ENCODE data around the gene MRPL45.
A peak's percentile ranks its signal among the peaks of the same experiment; 100 is the strongest.

Gene MRPL45

DNA sequence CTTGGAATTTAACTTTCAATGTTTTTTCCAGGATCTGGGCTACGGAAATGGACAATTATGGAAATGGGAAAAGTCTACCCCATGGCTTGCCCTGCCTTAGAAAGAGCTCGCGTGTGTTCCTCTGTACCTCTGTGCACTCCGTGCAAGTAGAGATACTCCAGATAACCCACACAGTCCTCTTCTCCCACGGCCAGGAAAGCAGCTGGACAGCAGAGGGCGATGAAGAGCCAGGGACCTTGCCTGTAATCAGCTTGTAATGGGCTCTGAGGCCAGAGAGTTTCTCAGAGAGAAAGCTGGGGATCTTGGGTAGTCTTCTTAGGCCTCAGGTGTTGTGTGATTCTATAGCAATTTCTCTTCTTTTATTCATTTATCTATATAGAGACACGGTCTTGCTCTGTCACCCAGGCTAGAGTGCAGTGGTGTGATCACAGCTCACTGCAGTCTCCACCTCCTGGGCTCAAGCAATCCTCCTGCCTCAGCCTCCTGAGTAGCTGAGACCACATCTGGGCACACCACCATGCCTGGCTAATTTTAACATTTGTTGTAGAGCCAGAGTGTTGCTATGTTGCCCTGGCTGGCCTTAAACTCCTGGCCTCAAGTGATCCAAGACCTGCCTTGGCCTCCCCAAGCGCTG, 52.2 kb downstream of the MRPL45 start:
- peak; percentile 85 for DNase-seq

DNA sequence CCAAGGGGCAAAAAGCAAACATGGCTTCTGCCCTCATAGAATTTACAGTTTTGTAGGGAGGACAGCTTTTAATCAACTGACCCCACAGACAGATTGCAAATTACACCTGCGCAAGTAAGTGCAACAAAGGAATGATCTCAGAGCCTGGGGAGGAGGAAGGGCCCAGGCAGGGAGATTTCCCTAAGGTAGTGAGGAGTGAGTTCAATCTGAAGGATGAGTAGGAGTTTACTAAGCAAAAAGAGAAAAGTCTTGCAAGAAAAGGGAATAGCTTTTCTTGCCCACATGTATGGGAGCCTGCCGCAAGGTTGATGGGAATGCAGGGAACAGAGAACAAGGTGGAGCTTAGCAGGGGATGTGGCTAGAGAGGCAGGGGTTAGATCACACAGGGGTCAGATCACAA, 53.1 kb downstream of the MRPL45 start:
- no peak for DNase-seq

DNA sequence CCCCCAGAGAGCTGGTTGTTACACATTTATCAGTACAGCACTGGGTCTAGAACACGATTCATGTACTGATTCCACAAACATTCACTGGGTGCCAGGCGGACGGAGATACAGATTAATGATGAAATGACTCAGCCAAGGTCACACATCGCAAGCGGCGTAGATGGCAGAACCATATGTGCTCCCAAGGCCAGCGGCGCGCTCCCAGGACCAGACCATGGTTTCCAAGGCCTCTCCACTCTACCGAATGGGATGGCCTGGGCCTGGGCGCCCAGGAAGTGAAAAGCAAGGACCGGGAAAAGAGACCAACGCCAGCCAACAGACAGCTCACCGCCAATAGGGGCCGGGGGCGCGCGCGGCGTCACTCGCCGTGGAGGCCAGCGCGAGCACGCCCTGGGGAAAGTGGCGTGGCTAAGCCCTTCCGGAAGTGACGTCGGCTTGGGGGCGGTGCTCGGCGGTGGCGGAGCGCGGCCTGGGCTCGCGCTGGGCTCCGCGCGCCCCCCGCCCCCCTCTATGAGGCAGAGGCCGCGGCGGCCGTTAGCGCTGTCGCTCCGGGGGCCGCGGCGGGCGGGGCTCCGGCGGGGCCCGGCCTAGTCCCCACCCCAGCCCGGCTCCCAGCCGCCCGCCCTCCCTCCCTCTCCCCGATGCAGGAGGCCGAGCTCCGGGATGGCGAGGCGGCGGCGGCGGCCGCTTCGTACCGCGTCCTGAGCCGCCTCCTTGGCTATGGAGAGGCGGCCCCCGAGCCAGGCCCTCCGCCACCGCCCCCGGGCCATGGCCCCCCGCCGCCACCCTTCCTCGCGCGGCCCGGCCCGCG, 54.6 kb downstream of the MRPL45 start, which contains the start of gene SOCS7:
Gene SOCS7 (plus strand): TSS at position 433 of the 811 bp plus-strand sequence. CDS start 209 bp downstream, at position 642.
- DNase-seq, result peak; percentile 92

DNA sequence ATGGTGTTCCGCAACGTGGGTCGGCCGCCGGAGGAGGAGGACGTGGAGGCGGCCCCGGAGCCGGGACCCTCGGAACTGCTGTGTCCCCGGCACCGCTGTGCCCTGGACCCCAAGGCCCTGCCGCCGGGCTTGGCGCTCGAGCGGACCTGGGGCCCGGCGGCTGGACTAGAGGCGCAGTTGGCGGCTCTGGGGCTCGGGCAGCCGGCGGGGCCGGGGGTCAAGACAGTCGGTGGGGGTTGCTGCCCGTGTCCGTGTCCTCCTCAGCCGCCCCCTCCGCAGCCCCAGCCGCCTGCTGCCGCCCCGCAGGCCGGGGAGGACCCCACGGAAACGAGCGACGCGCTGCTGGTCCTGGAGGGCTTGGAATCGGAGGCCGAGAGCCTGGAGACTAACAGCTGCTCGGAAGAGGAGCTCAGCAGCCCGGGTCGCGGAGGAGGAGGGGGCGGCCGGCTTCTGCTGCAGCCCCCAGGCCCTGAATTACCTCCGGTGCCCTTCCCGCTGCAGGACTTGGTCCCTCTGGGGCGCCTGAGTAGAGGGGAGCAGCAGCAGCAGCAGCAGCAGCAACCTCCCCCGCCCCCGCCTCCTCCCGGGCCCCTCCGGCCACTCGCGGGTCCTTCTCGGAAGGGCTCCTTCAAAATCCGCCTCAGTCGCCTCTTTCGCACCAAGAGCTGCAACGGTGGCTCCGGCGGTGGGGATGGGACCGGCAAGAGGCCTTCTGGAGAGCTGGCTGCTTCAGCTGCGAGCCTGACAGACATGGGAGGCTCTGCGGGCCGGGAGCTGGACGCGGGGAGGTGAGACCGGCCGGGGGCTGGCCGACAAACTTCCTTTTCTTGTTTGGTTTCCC, 55.5 kb downstream of the MRPL45 start:
- peak; percentile 12 for DNase-seq

DNA sequence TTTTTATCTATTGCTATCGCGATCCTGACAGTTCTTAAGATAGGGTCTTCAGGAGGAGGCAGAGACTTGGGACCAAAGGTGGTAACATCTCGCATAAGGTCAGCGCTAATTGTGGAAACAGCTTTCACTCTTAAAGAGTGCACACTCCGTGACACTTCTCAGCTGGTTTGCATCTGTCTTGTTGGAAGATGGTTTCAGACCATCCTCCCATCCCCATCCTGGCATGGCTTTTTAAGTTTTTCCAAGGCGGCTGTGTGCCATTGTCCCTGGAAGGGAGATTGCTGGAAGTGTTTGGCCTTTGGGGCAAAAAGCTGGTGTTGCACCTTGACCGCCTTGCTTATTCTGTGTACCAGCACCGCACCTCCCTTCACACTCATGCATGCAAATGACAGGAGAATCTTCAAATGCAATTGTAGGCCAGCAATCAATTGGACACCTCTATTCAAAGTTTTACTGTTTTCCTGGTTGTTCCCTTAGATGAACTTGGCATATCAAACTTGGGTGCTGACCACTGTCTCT, 56.2 kb downstream of the MRPL45 start:
- DNase-seq, result no peak

DNA sequence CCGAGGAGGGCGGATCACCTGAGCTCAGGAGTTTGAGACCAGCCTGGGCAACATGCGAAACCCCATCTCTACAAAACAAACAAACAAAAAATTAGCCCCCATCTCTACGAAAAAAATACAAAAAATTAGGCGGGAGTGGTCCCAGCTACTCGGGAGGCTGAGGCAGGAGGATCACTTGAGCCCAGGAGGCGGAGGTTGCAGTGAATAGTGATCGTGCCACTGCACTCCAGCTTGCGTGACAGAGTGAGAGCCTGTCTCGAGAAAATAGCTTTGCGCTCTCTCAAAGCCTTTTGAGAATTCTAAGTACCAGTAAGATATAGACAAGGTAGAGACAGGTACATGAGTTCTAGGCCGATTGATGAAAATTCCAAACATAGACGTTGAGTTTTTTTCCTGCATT, 56.7 kb downstream of the MRPL45 start:
- no peak for DNase-seq

DNA sequence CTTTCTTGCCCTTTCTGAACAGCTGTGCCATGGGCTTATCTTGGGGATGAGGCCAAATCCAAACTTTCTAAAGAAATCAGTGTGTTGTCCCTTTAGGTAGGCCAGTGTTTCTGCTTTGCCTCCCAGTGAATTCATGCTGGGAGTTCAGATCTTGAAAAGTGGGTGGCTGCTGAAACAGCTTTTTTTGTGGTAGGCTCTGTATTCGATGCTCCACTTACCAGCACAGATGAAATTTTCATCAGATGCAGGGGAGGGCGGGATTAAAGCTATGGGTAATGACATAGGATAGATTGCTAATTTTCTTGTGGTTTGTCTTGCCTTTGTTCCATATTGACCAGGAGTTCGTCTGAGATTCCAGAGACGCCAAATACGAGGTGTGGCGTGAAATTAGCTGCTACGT, 57.5 kb downstream of the MRPL45 start:
- no peak for DNase-seq

DNA sequence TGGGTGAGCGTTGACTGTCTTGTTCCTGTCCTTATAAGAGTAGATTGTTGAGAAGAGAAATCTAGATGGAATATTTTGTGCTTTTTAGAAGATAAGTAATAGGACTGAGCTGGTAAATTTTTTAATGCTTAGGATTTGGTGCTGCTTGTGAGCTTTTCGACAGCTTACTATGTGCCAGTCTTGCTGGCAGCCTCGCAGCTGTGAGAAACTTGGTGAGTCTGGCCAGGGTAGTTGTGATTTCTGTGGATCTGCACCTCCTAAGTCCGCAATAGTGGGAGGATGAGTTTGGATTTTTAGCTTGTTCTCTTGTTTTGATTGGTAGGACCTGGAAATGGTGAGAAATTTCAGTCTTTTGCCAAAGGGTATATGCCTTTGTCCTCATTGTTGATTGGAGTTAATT, 58.3 kb downstream of the MRPL45 start:
- DNase-seq, result no peak

DNA sequence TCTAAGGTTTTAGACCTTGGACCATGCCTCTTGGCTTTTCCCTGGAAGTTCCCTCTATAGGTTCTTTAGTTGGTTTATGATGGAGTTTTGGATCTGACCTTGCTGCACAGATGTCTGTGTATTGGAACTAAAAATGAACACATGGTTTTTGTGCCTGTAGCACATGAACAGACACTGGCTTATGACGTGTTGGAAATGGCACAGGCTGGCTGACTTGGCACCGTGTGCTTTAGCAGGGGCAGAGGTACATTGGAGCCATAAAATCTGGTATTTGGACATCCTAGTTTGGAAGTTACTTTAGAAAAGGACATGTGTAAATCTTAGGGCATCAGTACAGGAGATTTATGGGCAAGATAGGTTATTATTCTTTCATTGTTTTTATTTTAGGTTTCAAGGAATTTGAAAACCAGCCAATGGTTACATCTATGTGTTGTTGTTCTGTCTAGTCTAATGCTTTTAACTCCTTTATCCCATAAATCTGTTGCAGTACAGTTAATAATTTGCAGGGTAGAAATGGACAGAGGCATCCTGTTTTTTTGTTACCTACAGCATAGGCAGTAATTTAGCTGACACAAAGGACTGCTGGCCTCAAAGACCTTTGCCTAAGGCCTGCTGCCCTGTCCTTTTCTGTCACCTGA, 60.6 kb downstream of the MRPL45 start:
- no peak for DNase-seq

DNA sequence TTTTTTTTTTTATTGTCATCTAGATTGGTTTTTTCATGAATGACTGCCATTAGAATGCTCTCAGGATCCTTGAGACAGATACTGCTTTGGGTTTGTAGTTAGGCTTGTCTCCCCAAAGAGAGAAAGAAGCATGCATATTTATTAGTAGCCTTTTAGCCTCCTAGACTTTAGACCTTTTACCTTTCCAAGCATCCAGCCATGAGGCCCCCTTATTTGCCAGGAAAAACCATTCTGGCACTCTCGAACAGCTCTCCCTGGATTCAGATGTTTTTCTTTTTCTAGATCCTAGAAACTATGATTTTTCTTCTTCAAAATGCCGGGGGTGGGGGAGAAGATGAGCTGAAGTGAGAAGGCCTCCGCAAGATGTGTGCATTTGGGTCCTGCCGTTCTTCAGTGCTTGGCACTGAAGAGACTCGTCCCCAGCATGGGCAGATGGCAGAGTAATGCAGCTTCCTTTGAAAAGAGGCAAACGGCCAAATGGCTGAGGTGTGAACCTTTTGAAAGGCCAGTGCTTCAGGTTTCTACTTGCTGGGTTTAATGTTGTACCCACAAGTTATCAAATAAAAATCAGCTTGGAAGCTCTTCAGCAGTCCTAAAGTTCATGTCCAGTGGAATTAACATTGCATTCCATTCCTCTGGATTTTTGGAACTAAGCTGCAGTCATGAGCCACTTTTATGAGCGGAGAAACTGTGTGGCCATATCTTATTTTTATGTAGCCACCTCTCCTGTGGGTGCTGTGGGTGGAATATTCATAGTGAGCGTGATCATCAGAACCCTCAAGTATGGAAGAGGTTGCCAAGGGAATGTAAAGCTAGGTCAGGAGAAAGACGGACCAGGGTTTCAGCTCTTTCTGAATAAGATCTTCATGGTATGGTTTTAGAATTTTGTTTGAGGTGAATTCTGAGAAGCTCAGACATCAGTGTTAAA, 61.9 kb downstream of the MRPL45 start:
- DNase-seq, result no peak

DNA sequence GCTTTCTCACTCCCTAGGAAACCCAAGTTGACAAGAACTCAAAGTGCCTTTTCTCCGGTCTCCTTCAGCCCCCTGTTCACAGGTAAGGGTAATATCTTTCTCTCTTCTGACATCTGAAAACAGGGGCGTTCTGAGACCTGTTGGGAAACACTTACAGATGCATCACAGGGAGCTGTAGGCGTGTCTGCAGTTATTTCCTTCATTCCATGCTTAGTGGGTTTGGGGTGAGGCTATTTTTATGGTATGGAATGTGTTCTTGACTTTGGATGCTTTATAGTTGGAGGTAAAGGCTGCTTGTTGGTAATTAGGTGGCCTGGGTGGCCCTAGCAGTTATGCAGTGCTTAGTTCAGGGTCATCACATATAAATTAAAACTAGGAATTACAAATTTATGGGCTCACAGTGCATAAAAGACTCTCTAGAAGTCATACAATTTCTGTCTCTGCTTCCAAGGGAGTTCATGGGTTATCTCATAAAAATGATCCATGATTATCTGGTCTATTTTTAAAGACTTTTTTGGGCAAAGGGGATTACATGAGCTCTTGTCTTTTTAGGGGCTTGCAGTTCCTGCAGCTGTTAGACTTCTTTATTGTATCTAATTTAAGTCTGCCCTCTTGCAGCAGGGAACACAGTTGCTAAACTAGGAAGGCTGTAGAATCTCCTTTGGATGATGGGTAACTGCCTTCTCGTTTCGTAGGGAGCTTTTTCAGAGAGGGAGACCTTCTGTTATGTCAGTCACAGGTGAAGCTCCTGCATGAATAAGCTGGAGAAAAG, 64.9 kb downstream of the MRPL45 start:
- DNase-seq, result no peak

DNA sequence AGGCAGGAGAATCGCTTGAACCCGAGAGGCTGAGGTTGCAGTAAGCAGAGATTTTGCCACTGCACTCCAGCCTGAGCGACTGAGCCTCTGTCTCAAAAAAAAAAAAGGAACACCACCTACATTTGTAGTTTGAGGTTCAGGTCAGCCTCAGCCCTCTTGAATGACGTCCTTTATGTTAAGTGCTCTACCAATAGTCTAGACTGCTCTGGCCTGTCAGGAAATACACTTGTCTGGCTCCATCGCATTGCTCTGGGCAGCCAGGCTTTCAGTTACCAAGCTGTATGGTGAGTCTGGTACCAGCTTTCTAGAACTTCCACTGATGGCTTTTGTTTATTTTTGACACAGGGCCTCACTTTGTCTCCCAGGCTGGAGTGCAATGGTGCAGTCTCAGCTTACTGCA, 66.0 kb downstream of the MRPL45 start:
- DNase-seq, result no peak

DNA sequence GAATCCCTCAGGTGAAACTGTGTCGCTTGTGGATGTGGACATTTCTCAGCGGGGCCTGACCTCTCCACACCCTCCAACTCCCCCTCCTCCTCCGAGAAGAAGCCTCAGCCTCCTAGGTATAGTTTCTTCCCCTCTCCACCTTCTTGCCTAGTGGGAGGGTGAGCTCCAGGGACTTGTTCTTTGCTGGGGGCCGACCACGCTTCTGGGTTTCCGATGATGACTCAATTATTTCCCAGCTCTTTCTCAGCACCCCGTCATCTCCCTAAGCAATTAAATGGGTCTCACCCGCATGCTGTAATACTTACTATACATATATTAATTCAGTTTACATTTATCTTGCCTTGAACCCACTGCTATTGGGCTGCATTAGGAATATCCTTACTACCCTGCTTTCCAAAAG, 67.8 kb downstream of the MRPL45 start:
- DNase-seq, result no peak

DNA sequence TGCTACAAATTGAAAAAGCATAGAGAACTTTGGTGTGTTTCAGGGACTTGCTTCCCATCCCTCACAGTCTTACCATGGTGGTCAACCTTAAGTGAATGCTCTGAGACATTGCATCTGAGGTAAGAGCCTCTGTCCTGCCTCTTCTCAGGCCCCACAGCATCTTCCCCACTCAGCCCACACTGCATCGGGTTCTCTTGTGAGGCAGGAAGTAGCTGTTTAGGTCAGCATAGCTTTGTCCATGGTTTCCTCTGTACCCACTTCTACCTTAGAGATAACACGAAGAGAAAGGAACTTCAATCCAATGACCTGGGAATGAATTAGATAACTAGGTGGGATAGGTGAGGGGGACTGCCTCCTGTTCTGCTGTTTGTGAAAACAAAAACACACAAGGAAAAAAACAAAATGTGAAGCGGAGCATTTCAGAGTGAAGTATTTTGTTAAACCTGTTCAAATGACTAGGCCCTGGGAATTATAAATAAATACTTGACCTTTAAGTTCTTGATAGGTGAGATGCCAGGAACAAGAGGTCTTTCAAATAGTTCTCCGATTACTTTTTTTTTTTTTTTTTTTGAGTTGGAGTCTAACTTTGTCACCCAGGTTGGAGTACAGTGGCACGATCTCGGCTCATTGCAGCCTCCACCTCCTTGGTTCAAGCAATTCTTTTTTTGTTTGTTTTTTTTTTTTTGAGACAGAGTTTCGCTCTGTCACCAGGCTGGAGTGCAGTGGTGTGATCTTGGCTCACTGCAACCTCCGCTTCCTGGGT, 72.3 kb downstream of the MRPL45 start:
- no peak for DNase-seq

Measured in activated gamma-delta T cell treated with Interleukin-2 at 50 U/mL for 16 hours (primary cell).